GM11168 (cell line): ENCODE results near the gene PSMB5.

Source experiments
- in situ Hi-C: fragments of 300-500 bp; cut with MboI; formaldehyde crosslinking; loops from one replicate; pipeline ENCODE4 v1.12.0; 2022; ENCODE audit warnings: low sequenced_read_pairs; ENCODE audit not compliant: unreplicated experiment

The PSMB5 gene

DNA sequence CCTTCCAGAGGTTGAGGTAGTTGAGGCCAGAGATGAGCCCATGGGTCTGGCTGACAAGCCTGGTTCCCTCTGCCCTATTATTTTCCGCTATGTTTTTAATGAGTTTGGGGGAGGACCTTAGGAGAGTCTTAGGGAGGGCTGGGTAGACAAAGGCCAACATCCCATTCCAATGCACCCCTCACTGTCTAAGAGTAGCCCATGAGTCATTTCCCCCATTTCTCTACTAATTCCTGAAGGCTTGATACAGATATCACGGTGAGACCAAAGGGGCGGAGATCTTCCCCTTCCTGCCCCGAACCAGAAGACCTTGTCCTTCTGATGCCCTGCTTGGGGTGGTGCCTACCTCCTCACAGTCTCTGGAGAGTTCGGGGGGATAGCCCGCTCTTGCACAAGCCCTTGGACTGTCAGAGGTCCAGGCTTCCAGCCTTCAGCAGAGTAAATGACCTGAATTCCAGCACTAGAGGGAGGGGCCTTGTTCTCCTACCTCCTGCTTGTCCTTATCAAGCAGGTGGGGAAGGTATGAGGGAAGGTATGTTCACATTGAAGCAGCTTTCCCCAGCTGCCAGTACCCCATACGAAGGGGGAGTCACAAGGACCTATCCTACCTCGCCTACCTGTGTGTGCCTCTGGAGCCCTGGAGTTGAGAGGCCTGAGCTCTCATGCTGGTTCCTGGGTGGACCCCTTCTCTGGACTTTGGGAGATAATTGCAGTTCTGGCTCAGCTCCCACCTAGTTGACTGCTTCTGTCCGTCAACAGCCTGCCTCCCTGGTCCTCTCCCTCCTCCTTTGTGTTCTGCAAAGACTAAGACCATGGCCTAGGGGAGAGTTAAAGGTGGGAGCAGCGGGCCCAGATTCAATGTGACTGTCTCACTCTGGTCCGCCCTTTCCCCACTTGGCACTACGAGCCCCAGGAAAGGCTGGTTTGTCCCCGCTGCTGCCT lies 11.0 kb upstream of the PSMB5 start:
- in situ Hi-C loops, result no loop called here

DNA sequence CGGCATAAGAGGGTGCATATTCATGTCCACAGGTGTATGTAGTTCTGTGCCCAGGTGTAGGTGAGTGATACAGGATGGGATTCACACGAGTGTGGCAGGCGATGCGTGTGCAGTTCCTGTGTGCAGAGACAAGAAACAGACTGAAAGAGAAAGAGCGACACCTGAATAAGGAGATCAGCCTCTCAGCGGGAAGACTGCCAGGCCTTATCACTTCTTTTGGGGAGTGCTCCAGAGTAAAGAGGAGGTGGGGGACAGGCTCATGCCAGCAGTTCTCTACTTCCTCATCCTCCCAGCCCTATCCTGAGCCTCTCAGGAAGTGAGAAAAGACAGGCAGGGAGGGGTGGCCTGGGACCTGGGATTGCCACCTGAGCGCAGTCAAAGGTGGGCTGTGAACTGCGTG lies 10.1 kb upstream of the PSMB5 start:
- in situ Hi-C loops, result no loop called here

DNA sequence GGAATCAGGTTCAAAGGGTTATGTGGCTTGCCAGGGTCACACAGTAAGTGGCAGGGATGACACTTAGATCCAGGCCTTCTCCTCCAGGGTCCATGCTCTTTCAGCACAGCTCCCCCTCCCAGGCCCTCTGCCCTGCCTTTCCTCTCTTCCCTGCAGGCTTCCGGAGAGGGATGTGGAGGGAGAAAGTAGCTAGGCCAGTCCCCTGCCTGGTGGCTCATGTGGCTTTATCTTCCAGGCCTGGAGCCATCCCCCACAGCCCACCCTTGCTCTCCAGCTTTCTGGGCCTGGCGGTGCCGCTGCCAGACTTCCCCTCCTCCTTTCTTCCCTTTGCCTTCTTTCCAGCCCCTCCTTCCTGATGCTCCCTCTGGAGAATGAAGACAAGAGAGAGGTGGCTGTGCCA lies 9.1 kb upstream of the PSMB5 start:
- in situ Hi-C loops, result no loop called here

DNA sequence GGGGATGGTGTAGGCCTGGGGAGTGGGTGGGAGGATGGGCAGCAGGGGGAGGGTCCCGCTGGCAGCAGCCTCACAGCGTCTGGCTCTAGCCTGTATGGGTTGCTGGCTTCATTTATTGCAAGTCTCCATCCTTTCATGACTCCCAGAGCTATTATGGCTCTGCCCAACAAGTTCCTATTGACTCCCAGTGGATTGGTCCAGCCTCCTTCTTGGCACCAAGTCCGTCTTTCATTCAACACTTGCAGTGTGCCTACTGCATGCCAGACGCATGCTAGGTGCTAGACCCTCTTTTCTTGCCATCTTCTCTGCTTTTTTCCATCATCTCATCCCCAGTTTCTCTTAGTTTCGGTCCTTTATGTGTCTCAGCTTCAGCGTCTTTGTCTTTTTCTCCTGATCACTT lies 8.4 kb upstream of the PSMB5 start:
- in situ Hi-C loops, result no loop called here

DNA sequence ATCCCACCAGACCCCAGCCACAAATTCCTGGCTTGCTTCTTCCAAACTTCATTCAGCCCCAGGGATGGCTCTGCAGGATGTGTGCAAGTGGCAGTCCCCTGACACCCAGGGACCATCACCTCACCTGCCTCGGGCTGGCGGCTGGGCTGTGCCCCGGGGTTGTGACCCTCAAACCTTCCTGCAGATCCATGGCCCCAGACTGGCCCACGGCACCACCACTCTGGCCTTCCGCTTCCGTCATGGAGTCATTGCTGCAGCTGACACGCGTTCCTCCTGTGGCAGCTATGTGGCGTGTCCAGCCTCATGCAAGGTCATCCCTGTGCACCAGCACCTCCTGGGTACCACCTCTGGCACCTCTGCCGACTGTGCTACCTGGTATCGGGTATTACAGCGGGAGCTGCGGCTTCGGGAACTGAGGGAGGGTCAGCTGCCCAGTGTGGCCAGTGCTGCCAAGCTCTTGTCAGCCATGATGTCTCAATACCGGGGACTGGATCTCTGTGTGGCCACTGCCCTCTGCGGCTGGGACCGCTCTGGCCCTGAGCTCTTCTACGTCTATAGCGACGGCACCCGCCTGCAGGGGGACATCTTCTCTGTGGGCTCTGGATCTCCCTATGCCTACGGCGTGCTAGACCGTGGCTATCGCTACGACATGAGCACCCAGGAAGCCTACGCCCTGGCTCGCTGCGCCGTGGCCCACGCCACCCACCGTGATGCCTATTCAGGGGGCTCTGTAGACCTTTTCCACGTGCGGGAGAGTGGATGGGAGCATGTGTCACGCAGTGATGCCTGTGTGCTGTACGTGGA lies 7.7 kb upstream of the PSMB5 start, which contains the start of gene PSMB11:
Gene PSMB11 (plus strand): TSS at position 51 of the 804 bp plus-strand sequence. CDS start 14 bp downstream, at position 65.
- in situ Hi-C loops, result no loop called here

DNA sequence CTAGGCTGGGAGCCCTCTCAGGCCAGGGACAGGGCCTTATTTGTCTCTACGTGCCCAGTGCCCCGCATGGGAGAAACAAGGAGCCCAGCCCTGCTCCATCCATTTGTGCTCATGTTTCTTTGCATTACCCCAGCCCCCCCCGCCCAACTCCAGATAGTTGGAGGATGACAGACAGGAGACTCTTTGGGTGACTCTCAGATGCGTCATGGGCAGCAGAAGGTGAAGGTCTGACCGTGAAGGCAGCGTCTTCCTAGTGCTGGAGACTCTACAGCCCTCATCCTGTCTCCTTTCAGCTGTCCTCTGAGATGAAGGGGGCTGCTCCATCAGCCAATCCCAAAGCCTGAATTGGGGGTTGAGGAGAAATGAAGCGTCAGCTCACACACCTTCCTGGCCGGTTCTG lies 7.0 kb upstream of the PSMB5 start:
- in situ Hi-C loops, result no loop called here

DNA sequence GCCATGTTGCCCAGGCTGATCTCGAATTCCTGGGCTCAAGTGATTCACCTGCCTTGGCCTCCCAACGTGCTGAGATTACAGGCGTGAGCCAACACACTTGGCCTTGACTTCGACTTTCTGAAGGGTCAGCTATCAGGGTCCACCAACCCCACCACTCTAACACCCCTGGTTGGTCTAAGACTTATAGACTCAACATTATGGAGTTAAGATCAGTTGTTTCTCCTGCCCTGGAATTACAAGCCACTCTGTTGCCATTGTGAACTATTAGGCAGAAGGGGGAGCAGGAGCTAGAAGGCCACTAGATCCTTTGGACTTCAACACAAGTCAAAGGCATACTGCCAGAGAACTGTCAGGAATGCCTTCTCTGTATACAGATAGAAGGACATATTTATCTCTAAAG lies 5.4 kb upstream of the PSMB5 start:
- in situ Hi-C loops, result no loop called here

DNA sequence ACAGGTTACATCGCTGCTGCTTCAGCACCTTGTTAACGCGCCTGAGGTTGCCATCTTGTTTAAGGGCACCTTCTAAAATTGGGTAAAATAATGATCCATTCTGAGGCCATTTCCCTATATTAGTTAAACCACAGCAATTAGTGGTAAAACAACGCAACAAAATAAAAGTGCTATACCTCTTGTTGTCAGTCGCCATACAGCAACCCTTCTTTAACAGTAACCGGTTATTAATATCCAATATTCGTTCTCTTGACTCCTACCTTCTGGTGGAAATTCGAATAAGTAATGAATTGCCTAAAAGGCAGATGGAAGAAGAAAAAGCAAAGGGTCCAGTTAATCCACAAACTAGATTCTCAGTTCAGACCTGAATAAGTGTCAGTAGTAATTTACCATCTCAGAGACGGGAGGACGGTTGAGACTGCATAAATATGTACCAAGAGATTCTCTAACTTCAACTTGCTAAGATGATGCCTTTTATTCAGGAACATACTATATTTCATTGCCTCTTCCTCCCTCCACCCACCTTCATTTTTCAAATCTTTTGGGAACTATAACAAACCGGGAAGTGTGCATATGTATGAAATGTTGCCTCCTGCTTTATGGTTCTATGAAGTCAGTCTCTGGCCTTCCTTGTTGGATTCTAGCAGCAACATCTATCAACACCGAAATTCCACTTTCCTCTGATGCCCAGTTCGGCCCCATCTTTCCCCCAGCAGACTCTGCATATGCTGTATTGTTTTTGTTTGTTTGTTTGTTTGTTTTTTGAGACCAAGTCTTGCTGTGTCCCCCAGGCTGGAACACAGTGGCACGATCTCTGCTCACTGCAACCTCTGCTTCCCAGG lies 824 bp upstream of the PSMB5 start:
- in situ Hi-C loops, result no loop called here

DNA sequence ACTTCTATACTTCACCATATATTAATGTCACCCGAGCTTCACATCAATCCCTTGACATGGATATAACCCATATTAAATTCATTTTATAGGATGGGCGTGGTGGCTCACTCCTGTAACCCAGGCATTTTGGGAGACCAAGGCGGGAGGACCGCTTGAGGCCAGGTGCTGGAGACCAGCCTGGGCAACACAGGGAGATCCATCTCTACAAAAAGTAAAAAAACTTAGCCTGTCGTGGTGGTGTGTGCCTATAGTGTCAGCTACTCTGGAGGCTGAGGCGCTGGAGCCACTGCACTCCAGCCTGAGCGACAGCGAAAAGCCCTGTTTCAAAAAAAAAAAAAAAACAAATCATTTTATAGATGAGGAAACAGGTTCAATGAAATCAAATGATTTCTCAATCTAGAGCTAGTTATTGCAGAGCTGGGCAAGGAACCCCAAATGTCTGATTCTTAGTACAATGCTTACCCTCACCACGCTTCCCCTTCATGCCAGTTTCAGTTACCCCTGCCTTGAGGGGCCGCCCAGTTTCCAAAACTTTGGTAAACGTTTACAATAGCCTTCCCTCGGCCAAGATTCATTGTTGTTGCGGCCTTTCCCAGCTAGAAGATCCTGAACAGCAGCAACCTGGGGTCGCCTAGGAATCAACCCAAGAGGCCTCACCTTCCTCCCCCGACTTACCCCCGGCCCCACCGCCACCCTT lies 751 bp downstream of the PSMB5 start:
- in situ Hi-C loops, result no loop called here

DNA sequence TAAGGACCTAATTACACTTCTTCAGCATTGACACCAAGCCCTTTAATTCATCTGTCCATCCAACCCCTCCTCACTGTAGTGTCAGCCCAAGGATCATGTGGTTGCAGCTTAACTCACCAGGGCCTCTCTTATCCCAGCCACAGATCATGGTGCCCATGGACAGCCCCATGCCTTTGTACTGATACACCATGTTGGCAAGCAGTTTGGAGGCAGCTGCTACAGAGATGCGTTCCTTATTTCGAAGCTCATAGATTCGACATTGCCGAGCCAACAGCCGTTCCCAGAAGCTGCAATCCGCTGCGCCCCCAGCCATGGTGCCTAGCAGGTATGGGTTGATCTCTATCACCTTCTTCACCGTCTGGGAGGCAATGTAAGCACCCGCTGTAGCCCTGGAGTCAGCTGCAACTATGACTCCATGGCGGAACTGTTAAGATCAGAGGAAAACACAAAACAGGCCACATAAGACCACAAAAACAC lies 1.4 kb downstream of the PSMB5 start:
- in situ Hi-C loops, result no loop called here

DNA sequence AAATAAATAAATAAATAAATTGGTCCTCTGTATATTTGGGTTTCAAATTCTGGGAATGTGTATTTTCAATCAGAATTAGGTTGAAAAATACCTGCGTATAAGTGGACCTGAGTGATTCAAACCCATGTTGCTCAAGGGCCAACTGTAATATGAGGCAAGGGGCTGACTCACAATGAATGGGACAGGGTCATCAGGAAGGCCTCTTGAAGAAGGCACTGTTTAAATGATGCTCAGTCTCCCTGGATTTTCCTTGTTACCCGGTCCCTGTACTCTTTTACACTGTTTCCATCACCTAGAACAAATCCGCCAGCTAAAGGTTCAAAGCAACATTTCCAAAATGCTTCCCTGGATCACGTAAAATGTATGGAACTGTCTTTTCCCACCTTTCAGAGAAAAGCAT lies 3.8 kb downstream of the PSMB5 start:
- in situ Hi-C loops, result no loop called here

DNA sequence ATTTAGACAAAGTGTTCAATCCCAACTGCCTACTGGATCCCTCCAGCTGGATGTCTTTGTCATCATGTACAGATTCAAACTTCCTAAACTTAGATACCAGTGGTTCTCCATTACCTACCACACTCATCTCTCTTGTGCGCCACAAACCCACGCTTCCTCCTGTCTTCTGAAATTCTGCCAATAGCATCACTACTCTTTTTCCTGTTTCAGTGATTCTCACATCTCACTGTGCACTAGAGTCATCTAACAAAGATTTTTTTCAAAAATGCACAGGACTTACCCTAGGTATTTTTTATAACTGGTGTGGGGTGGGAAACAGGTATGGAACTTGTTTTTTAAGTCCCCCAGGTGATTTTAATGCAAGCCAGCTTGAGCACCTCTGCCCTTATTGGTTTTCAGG lies 5.9 kb downstream of the PSMB5 start:
- in situ Hi-C loops, result no loop called here

DNA sequence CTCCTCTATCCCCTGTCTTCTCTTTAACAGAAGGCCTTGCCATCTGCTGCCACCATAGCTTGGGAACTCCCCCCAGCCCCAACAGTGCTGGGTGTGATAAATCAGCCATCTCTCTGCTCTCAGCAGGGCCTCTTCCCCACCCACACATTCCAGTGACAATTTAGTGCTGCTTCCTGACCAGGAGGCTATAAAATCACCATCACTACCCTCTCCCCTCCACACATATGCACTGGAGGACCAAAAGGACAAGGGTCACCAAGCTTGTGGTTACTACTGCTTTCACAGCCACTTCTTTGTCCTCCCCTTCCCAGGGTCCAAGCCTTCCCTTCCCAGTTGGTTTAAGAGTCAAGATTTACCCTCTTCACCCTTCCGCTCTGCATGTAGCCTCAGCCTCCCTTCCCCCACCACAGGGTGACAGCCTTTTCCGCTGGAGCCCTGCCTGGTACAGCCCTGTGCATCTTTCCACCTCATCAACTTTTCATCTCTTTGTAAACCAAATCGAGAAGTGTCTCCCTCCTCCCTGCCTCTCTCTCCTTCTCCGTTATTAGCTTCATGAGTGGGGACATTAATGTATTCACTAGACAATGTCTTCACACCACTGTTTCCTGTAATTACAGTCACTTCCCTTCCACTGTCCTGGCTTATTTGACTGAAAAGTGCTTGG lies 9.4 kb downstream of the PSMB5 start:
- in situ Hi-C loops, result no loop called here

DNA sequence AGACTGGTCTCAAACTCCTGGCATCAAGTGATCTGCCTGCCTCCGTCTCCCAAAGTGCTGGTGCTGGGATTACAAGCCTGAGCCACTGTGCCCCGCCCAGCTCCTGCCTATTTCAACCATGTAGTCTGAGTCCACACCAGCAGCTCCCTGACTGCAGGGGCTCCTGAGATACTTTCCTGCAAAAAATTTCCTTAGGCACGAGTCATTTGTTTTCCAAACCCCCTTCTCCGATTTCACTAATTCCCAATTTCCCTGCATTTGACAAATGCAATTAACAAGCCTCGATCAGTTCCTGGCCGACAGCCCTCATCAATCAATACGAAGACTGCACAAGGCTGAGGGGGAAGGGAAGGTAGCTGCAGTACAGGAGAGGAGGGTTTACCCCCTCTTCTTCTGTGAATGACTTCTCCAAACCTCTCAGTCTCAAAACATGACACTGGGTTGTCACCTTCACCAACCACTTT lies 10.1 kb downstream of the PSMB5 start:
- in situ Hi-C loops, result no loop called here

DNA sequence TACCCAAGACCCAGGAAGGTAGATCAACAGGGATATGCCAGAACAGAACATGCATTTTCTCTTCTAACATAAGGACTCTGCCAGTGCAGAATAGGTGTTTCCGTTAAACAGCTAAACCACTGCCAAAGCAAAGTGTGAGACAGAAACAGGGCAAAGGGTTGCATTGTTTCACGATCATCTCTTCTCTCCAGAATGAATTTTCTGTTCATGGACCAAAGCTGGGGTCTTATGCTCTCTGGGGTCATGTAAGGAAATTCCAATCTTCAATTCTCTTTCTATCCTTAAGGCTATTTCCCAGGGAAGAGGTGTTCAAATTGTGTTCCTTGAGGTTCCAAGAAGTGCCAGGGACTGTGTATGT lies 10.9 kb downstream of the PSMB5 start:
- in situ Hi-C loops, result no loop called here

DNA sequence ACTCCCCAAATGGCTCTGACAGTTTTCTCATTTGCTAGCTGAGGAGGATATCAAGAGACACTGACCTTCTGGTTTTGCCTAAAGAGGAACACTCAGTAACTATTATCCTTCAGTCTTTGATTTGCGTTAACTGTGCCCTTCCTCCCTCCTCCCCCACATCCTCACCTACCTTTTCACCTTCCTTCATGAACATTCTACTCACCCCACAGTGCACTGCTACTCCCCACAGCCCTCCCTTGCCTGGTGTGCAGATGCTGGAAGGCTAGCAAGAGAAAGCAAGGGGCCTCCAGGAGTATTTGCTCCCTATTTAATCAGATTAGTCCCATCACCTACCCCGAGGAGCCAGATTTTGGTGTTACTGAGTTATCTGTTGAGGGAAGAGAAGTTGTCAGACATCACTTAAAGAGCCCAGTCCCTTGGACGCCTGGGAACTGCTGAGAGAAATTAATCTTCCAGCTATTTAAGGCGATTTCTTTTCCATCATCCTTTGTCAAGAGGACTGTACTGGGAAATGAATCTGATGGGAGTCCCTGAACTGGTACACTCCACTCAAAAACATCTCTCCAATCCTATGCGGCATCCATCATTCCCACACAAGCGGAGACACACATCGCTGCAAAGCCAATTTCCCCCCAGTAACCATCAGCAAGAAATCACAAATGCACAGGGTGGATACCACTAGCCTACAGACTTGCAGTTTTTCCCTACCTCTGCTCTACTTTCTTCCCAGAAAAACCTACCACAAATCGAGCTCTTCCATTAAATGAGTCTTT lies 11.5 kb downstream of the PSMB5 start:
- in situ Hi-C loops, result no loop called here

DNA sequence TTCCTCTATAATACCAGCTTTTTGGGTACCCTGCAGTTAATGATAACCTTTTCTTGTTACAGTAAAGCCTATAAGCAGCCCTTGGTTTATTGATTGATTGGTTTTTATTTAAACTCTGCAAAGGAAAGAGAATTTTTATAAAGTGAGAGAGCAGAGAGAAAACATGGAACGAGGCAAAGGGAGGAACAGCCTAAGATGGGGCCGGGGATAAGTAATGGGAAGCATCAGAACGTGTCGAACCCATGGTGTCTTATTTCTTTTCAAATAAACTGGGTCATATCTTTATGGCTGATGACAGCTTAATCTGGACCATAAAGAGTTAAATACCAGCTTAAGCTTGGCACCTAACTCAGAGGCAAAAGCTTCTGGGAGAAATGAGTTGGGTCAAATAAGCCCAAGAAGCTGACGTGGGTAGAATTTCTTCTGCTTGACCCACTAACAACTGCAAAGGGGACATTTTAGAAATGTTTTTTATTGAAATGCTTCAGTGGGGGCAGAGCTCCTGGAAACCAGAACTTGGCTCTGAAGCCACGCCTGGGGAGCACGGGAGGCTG lies 12.7 kb downstream of the PSMB5 start:
- in situ Hi-C loops, result no loop called here

DNA sequence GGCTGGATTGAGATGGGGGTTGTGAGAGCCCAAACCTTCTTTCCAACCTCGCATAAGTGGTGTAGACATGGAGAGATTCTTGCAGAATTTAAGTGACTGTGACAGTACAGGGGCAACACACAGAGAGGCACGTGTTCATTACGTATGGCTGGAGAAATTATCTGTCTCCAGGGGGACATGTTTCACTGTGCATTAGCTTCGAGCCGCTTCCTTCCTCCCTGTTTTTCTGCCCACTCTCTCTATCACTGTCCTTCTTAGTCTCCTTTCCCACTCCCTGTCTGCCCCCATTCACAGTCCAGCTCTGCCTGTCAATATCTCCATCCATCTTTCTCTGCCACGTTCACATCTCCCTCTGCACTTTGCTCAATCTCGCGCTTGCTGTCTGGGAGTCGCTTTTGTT lies 13.3 kb downstream of the PSMB5 start:
- in situ Hi-C loops, result no loop called here
